ENCODE measurements around the gene MACF1. TPM values are rescaled to one million over a fixed set of nuclear protein-coding genes. Genes with fewer than 3 reads are reported as not detected.

Gene MACF1
- total RNA-seq, 1 experiment from 2014 or later = 104 TPM

- no peaks in the 10 kb centered on the region for H3K27me3 Mint-ChIP-seq (ENCODE audit: insufficient read depth, unreplicated experiment)
- no peaks in the 10 kb centered on the region for H3K36me3 ChIP-seq (ENCODE audit: control insufficient read depth, insufficient read depth, low read length)
- no peak overlapping the region for H3K4me3 Mint-ChIP-seq (ENCODE audit: unreplicated experiment)
- H3K9me3 ChIP-seq = no peaks in the 10 kb centered on the region
- peaks cover 9% of the 10 kb centered on the region for H3K4me1 Mint-ChIP-seq (ENCODE audit: low read depth, unreplicated experiment)
- intact Hi-C loops (cut with micrococcal nuclease; ENCODE audit: unreplicated experiment) = no loop called here
- peaks cover 69% of the 10 kb centered on the region for H3K36me3 Mint-ChIP-seq (ENCODE audit: insufficient read depth, unreplicated experiment)
- ChIA-PET CTCF (interaction anchor here (0.6 kb wide), 1 partner anchor 38 kb away, joined by 6 read pairs; no protein-coding TSS in a partner anchor), POLR2A (no interaction called here)
- no peaks in the 10 kb centered on the region for H3K9me3 Mint-ChIP-seq (ENCODE audit: unreplicated experiment)
- H3K27me3 ChIP-seq (replicated peaks; ENCODE audit: control insufficient read depth, insufficient read depth, low read length) = no peaks in the 10 kb centered on the region
- BruUV-seq (replicated peaks) = no TSS peak
- H3K4me3 ChIP-seq (ENCODE audit: low read depth, low read length) = no peak overlapping the region
- no peak for TF ChIP-seq CTCF (IDR thresholded peaks at IDR 0.05; ENCODE audit: insufficient read depth in 1 of 2, low read depth in 1 of 2, low read length in 1 of 2, severe bottlenecking in 1 of 2, unreplicated experiment in 1 of 2)
- peaks cover 11% of the 10 kb centered on the region for H3K4me1 ChIP-seq
- DNase-seq = no peak
- H3K27ac Mint-ChIP-seq (ENCODE audit: unreplicated experiment) = no peak overlapping the region
These were observed 233.5 kb downstream of the MACF1 start for GRCh38 chr1:39438042-39438441.

GRCh38 chr1:39440856-39441255, 236.4 kb downstream of the MACF1 start:
- no TSS peak for BruUV-seq (replicated peaks)
- H3K27me3 Mint-ChIP-seq (ENCODE audit: insufficient read depth, unreplicated experiment) = no peaks in the 10 kb centered on the region
- no peak for DNase-seq
- H3K4me3 Mint-ChIP-seq (ENCODE audit: unreplicated experiment) = no peak overlapping the region
- ChIA-PET CTCF (no interaction called here), POLR2A (no interaction called here)
- H3K4me1 Mint-ChIP-seq (ENCODE audit: low read depth, unreplicated experiment) = no peaks in the 10 kb centered on the region
- H3K36me3 Mint-ChIP-seq (ENCODE audit: insufficient read depth, unreplicated experiment) = peaks cover 73% of the 10 kb centered on the region
- Histone ChIP-seq H3K4me3 (ENCODE audit: low read depth, low read length) (no peak overlapping the region), H3K27me3 (replicated peaks; ENCODE audit: control insufficient read depth, insufficient read depth, low read length) (no peaks in the 10 kb centered on the region), H3K36me3 (ENCODE audit: control insufficient read depth, insufficient read depth, low read length) (no peaks in the 10 kb centered on the region), H3K4me1 (no peaks in the 10 kb centered on the region; the same call in 1 of the 2 replicates), H3K9me3 (no peaks in the 10 kb centered on the region)
- TF ChIP-seq CTCF (IDR thresholded peaks at IDR 0.05; ENCODE audit: insufficient read depth in 1 of 2, low read depth in 1 of 2, low read length in 1 of 2, severe bottlenecking in 1 of 2, unreplicated experiment in 1 of 2) = no peak
- no peaks in the 10 kb centered on the region for H3K9me3 Mint-ChIP-seq (ENCODE audit: unreplicated experiment)
- intact Hi-C loops (cut with micrococcal nuclease; ENCODE audit: unreplicated experiment) = no loop called here
- no peak overlapping the region for H3K27ac Mint-ChIP-seq (ENCODE audit: unreplicated experiment)

GRCh38 chr1:39441797-39442196, 237.3 kb downstream of the MACF1 start:
- H3K4me3 ChIP-seq (ENCODE audit: low read depth, low read length) = no peak overlapping the region
- no peaks in the 10 kb centered on the region for H3K27me3 ChIP-seq (replicated peaks; ENCODE audit: control insufficient read depth, insufficient read depth, low read length)
- Mint-ChIP-seq H3K4me3 (ENCODE audit: unreplicated experiment) (no peak overlapping the region), H3K36me3 (ENCODE audit: insufficient read depth, unreplicated experiment) (peaks cover 77% of the 10 kb centered on the region), H3K4me1 (ENCODE audit: low read depth, unreplicated experiment) (no peaks in the 10 kb centered on the region), H3K9me3 (ENCODE audit: unreplicated experiment) (no peaks in the 10 kb centered on the region), H3K27ac (ENCODE audit: unreplicated experiment) (no peak overlapping the region), H3K27me3 (ENCODE audit: insufficient read depth, unreplicated experiment) (no peaks in the 10 kb centered on the region)
- intact Hi-C loops (cut with micrococcal nuclease; ENCODE audit: unreplicated experiment) = no loop called here
- CTCF ChIA-PET = no interaction called here
- TF ChIP-seq CTCF (IDR thresholded peaks at IDR 0.05; ENCODE audit: insufficient read depth in 1 of 2, low read depth in 1 of 2, low read length in 1 of 2, severe bottlenecking in 1 of 2, unreplicated experiment in 1 of 2) = no peak
- no peaks in the 10 kb centered on the region for H3K4me1 ChIP-seq
- POLR2A ChIA-PET = no interaction called here
- DNase-seq = no peak
- no peaks in the 10 kb centered on the region for H3K36me3 ChIP-seq (ENCODE audit: control insufficient read depth, insufficient read depth, low read length)
- H3K9me3 ChIP-seq = no peaks in the 10 kb centered on the region
- BruUV-seq (replicated peaks) = no TSS peak

All from Caco-2 (cell line).